A673 (cell line): Measurements from ENCODE around the gene EML6. TPM values are rescaled to one million over a fixed set of nuclear protein-coding genes. Genes with fewer than 3 reads are reported as not detected.
A peak's percentile ranks its signal among the peaks of the same experiment; 100 is the strongest.

Experiments used
- BruUV-seq: library from RNA; stranded (reverse); fragments of 400-500 nt; replicated peaks from 2 replicates; lab custom pipeline; 2021; lab: Mats Ljungman, UMichigan
- CTCF ChIA-PET: fragments of 300-600 bp; sonication (Branson Sonifier 250); formaldehyde crosslinking; loops from one replicate; lab custom pipeline; 2022; ENCODE audit warnings: antibody characterized with exemption; lab: Charles Lee
- POLR2A ChIA-PET: fragments of 300-600 bp; sonication (Branson Sonifier 250); formaldehyde crosslinking; loops from one replicate; lab custom pipeline; 2022; ENCODE audit warnings: antibody characterized with exemption; ENCODE audit not compliant: low non-redundant PET; lab: Charles Lee
- DNase-seq: peaks from one replicate; pipeline ENCODE4 v3.0.0-alpha.2; 2015; ENCODE audit warnings: low spot score
- H3K27ac ChIP-seq: fragments of 200-600 bp; sonication (generic); 2 replicates; pipeline ENCODE4 v1.5.1; 2016; ENCODE audit warnings: mixed run types, low read depth, mild to moderate bottlenecking, mixed read lengths, antibody characterized with exemption, low read length; ENCODE audit not compliant: poor library complexity, severe bottlenecking
- H3K27me3 ChIP-seq: fragments of 200-600 bp; sonication (generic); replicated peaks from 2 replicates; pipeline ENCODE4 v1.6.1; 2017; ENCODE audit warnings: mixed run types, low read depth, mild to moderate bottlenecking, mixed read lengths, antibody characterized with exemption, low read length; ENCODE audit not compliant: insufficient read depth, poor library complexity
- H3K36me3 ChIP-seq: fragments of 200-600 bp; sonication (generic); 2 replicates; pipeline ENCODE4 v1.6.1; 2016; ENCODE audit warnings: mixed run types, mild to moderate bottlenecking, mixed read lengths, antibody characterized with exemption, low read length; ENCODE audit not compliant: insufficient read depth, poor library complexity, severe bottlenecking
- H3K4me1 ChIP-seq: fragments of 200-600 bp; sonication (generic); 2 replicates; pipeline ENCODE4 v1.6.1; 2017; ENCODE audit warnings: mixed run types, mild to moderate bottlenecking, mixed read lengths, antibody characterized with exemption, low read length; ENCODE audit not compliant: insufficient read depth, poor library complexity, severe bottlenecking
- H3K4me3 ChIP-seq: fragments of 200-600 bp; sonication (generic); 2 replicates; pipeline ENCODE4 v1.5.1; 2016; ENCODE audit warnings: low read depth, mixed run types, mild to moderate bottlenecking, mixed read lengths, low read length; ENCODE audit not compliant: poor library complexity, severe bottlenecking
- H3K9me3 ChIP-seq: fragments of 200-600 bp; sonication (generic); 2 replicates; pipeline ENCODE4 v1.6.1; 2016; ENCODE audit warnings: mixed run types, low read depth, mild to moderate bottlenecking, mixed read lengths, antibody characterized with exemption, low read length; ENCODE audit not compliant: poor library complexity, severe bottlenecking
- EZH2 ChIP-seq: fragments of 200-600 bp; sonication (generic); IDR thresholded peaks from 2 replicates; pipeline ENCODE4 v1.6.1; 2017; ENCODE audit warnings: borderline replicate concordance, low read depth, mild to moderate bottlenecking, mixed read lengths, antibody characterized with exemption, low read length; ENCODE audit not compliant: poor library complexity, severe bottlenecking
- intact Hi-C: fragments of 100-400 bp; cut with micrococcal nuclease; formaldehyde crosslinking; loops from one replicate; pipeline ENCODE4 v1.10.0; 2022; ENCODE audit not compliant: unreplicated experiment
- total RNA-seq: library from RNA; stranded (reverse); gene quantifications from 2 replicates; pipeline ENCODE4 v1.2.3, GENCODE V29; 2021
- TF ChIP-seq, protein P1 (sequence below): fragments of 300-800, 200-600 bp; sonication (generic); conservative IDR thresholded peaks from 2 replicates; pipeline ENCODE4 v1.5.1; 2017; ENCODE audit warnings: low read depth, mild to moderate bottlenecking, antibody characterized with exemption, low read length, moderate library complexity, mixed read lengths

EML6 gene
- total RNA-seq, 1 experiment from 2014 or later: 1.9 TPM

DNA sequence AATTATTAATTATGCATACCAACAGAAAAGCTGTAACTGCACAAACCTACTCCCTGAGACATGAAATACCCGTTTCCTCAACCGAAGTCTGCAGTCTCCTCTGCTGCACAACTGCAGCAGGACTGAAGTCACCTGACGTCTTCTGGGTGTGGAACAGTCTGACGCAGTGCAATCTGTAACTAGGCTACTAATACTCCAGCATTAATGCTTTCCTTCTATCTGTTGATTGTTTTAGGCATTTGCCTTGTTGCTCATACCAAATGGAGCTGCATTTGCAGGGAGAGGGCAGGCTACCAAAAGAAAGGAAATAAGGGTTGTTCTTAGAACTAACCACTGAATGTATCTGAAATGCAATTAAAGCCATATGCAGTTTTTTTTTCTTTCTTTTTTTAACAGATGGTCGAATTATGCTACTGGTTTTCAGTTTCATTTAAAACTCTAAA, 286.7 kb downstream of the EML6 start:
- BruUV-seq: no TSS peak
- peak; percentile 79 for DNase-seq
- no peak for TF ChIP-seq EZH2
- no peaks in the 10 kb centered on the region for H3K36me3 ChIP-seq
- intact Hi-C loops: loop anchor here (2.0 to 10.0 kb wide), 2 partner anchors 111 to 285 kb away; partner anchors contain the start of gene EML6
- H3K4me1 ChIP-seq: peaks cover 94% of the 10 kb centered on the region
- H3K27ac ChIP-seq: peak overlapping the region; percentile 20
- no peaks in the 10 kb centered on the region for H3K9me3 ChIP-seq
- ChIA-PET CTCF (interaction anchor here (0.7 to 1.0 kb wide), 2 partner anchors 39 to 110 kb away, joined by 3 to 4 read pairs; no protein-coding TSS in a partner anchor), POLR2A (interaction anchor here (0.5 kb wide), 1 partner anchor 40 kb away, joined by 3 read pairs; the partner anchor contains the start of gene RTN4)
- H3K4me3 ChIP-seq: peak overlapping the region; percentile 38
- H3K27me3 ChIP-seq: no peaks in the 10 kb centered on the region

DNA sequence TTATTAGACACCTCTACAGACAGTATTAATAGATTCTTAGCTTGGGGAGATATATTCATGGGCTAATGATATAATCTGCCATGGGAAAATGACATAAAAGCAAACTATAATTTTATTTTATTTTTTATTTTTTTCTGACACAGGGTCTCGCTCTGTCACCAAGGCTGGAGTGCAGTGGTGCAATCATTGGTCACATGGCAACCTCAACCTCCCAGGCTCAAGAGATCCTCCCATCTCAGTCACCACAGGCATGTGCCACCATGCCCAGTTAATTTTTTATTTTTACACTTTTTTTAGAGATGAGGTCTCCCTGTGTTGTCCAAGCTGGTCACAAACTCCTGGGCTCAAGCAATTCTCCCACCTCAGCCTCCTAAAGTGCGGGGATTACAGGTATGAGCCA, 287.5 kb downstream of the EML6 start:
- no peak for DNase-seq
- intact Hi-C loops: loop anchor here (2.0 to 10.0 kb wide), 2 partner anchors 112 to 286 kb away; partner anchors contain the start of gene EML6

DNA sequence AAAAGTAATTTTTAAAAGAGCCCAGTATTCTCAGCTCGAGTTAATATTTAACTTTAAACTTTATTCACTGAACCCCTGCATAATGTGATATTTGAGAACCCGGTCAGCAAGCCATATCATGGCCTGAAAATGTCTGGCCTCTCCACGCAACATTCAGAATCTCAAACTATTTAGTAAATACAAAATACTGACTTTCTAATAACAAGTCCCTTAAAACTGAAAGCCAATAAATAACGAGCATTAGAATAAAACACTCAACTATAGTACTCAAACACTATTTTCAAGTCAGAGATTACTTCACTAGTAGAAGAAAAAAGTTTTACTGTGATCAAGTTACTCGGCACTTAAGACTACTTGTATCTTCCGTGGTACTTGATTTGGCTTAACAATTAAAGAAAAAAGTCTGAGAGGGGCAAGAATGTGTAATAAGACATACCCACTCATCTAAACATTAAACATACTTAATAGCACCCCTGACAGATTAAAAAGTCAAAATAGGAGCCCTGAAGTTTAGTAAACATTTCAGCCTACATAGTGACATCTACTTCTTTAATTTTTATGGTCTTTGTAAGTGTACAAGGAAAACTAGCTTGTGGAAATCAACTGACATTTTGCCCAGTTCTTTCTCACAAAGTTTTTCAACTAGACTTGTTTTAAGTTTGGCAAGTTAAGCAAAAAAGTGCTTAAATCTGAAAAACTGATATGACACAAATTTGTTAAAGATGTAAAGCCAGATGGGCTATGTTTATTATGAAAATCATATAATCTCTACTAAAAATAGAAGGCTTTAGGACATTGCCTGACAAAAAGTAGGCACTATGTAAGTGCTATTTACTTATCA, 288.6 kb downstream of the EML6 start:
- Histone ChIP-seq H3K4me3 (peak overlapping the region; percentile 8), H3K36me3 (no peaks in the 10 kb centered on the region), H3K9me3 (no peaks in the 10 kb centered on the region), H3K4me1 (peaks cover 75% of the 10 kb centered on the region), H3K27ac (peak overlapping the region; percentile 24), H3K27me3 (no peaks in the 10 kb centered on the region)
- no TSS peak for BruUV-seq
- intact Hi-C loops: loop anchor here (2.0 to 10.0 kb wide), 2 partner anchors 113 to 287 kb away; partner anchors contain the start of gene EML6
- ChIA-PET POLR2A (interaction anchor here (0.6 kb wide), 1 partner anchor 458 kb away, joined by 6 read pairs; no protein-coding TSS in a partner anchor), CTCF (no interaction called here)
- DNase-seq: no peak
- no peak for TF ChIP-seq EZH2
- TF ChIP-seq, protein P1, sequence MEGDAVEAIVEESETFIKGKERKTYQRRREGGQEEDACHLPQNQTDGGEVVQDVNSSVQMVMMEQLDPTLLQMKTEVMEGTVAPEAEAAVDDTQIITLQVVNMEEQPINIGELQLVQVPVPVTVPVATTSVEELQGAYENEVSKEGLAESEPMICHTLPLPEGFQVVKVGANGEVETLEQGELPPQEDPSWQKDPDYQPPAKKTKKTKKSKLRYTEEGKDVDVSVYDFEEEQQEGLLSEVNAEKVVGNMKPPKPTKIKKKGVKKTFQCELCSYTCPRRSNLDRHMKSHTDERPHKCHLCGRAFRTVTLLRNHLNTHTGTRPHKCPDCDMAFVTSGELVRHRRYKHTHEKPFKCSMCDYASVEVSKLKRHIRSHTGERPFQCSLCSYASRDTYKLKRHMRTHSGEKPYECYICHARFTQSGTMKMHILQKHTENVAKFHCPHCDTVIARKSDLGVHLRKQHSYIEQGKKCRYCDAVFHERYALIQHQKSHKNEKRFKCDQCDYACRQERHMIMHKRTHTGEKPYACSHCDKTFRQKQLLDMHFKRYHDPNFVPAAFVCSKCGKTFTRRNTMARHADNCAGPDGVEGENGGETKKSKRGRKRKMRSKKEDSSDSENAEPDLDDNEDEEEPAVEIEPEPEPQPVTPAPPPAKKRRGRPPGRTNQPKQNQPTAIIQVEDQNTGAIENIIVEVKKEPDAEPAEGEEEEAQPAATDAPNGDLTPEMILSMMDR: no peak

More for the DNA sequence above, 287.5 kb downstream of the EML6 start:
- CTCF ChIA-PET: interaction anchor here (0.7 kb wide), 1 partner anchor 38 kb away, joined by 4 read pairs; no protein-coding TSS in a partner anchor
- POLR2A ChIA-PET: no interaction called here
- BruUV-seq: no TSS peak
- TF ChIP-seq, protein P1: no peak
- no peak for TF ChIP-seq EZH2
- peak overlapping the region; percentile 20 for H3K27ac ChIP-seq
- H3K9me3 ChIP-seq: no peaks in the 10 kb centered on the region
- no peaks in the 10 kb centered on the region for H3K36me3 ChIP-seq
- H3K4me1 ChIP-seq: peaks cover 86% of the 10 kb centered on the region
- no peaks in the 10 kb centered on the region for H3K27me3 ChIP-seq
- H3K4me3 ChIP-seq: peak overlapping the region; percentile 38
